Suprapubic skin (tissue), 4 donors: ENCODE results near the gene BGN. TPM values are rescaled to one million over a fixed set of nuclear protein-coding genes. Genes with fewer than 3 reads are reported as not detected.

ENCODE experiments used
- DNase-seq, 2 donors: peaks; one replicate each; pipeline ENCODE4 v3.0.0-alpha.2; 2019; ENCODE audit warnings: low spot score in 2 of 2
- H3K27ac ChIP-seq: fragments of 200-600 bp; sonication (generic); one replicate; pipeline ENCODE4 v1.5.1; 2019
- H3K27me3 ChIP-seq: fragments of 200-600 bp; sonication (generic); one replicate; pipeline ENCODE4 v1.5.1; 2019
- H3K36me3 ChIP-seq: fragments of 200-600 bp; sonication (generic); one replicate; pipeline ENCODE4 v1.5.1; 2019
- H3K4me1 ChIP-seq: fragments of 200-600 bp; sonication (generic); one replicate; pipeline ENCODE4 v1.5.1; 2019
- H3K4me3 ChIP-seq: fragments of 200-600 bp; sonication (generic); one replicate; pipeline ENCODE4 v1.5.1; 2019; ENCODE audit warnings: mild to moderate bottlenecking
- H3K9me3 ChIP-seq: fragments of 200-600 bp; sonication (generic); one replicate; pipeline ENCODE4 v1.5.1; 2019
- CTCF ChIP-seq, 2 donors: fragments of 200-600 bp in 1 of 2; fragments of 450-650 bp in 1 of 2; sonication (generic) in 1 of 2; IDR thresholded peaks; one replicate each; pipeline ENCODE4 v1.5.1; 2016 to 2019; ENCODE audit warnings: antibody characterized with exemption in 2 of 2, mild to moderate bottlenecking in 1 of 2, moderate library complexity in 1 of 2
- EP300 ChIP-seq: sonication (generic); formaldehyde crosslinking; IDR thresholded peaks from one replicate; pipeline ENCODE4 v1.6.1; 2017; ENCODE audit warnings: antibody characterized with exemption
- POLR2A ChIP-seq, 2 donors: fragments of 450-650 bp; IDR thresholded peaks; one replicate each; pipeline ENCODE4 v1.6.1; 2017; ENCODE audit warnings: antibody characterized with exemption in 2 of 2, mild to moderate bottlenecking in 2 of 2, moderate library complexity in 2 of 2
- POLR2AphosphoS5 ChIP-seq, 3 donors: sonication (generic); formaldehyde crosslinking; IDR thresholded peaks; one replicate each; pipeline ENCODE4 v1.6.1; 2017; ENCODE audit warnings: antibody characterized with exemption in 3 of 3
- WGBS: methylation state at CpG from one replicate; pipeline ENCODE4 v1.1.5; 2018; 5-methylcytosine and 5-hydroxymethylcytosine counted together
- total RNA-seq, 4 donors: library from RNA; depleted of rRNA; stranded (reverse); fragments of >200 nt; gene quantifications; one replicate each; pipeline ENCODE4 v1.1.0, GENCODE V29; 2016

Gene BGN
- total RNA-seq, 4 donors from 2014 or later = 24.9 to 108 (median 67.3) TPM

- TF ChIP-seq POLR2AphosphoS5 (IDR thresholded peaks at IDR 0.05) (no peak), POLR2A (IDR thresholded peaks at IDR 0.05) (no peak), EP300 (no peak), CTCF (IDR thresholded peaks at IDR 0.05) (no peak)
- H3K4me3 ChIP-seq = no peak overlapping the region
- WGBS = 84% methylated on average over 5 of the region's 11 CpGs
- no peaks in the 10 kb centered on the region for H3K27me3 ChIP-seq
- no peak for DNase-seq
- H3K27ac ChIP-seq = no peak overlapping the region
- no peaks in the 10 kb centered on the region for H3K9me3 ChIP-seq
- H3K4me1 ChIP-seq = no peaks in the 10 kb centered on the region
- H3K36me3 ChIP-seq = no peaks in the 10 kb centered on the region
These were observed 51.6 kb downstream of the BGN start for GRCh38 chrX:153546386-153546785.

- Histone ChIP-seq H3K4me3 (no peak overlapping the region), H3K27ac (no peak overlapping the region), H3K9me3 (no peaks in the 10 kb centered on the region), H3K4me1 (no peaks in the 10 kb centered on the region), H3K36me3 (no peaks in the 10 kb centered on the region), H3K27me3 (no peaks in the 10 kb centered on the region)
- 78% methylated on average over 7 of the region's 7 CpGs for WGBS
- TF ChIP-seq POLR2A (IDR thresholded peaks at IDR 0.05) = no peak
- no peak for TF ChIP-seq POLR2AphosphoS5 (IDR thresholded peaks at IDR 0.05)
- TF ChIP-seq CTCF (IDR thresholded peaks at IDR 0.05) = no peak
- no peak for TF ChIP-seq EP300
- no peak for DNase-seq
These were observed 52.4 kb downstream of the BGN start for GRCh38 chrX:153547195-153547594.

DNA sequence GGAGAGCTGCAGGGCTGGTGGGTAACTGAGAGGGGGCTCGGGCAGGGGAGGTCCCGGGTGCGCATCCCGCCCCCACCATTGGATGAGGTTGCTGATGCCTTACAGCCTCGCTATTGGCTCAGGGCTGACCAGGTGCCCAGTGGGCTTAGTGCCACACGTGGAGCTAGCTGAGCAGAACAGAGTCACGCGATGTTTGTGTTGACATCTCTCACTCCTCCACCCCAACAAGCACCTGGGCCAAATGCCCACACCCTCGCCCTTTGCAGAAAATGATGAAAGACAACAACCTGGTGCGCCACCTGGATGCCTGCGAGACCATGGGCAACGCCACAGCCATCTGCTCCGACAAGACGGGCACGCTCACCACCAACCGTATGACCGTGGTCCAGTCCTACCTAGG, 54.5 kb downstream of the BGN start:
- Histone ChIP-seq H3K4me3 (no peak overlapping the region), H3K4me1 (no peaks in the 10 kb centered on the region), H3K36me3 (no peaks in the 10 kb centered on the region), H3K9me3 (no peaks in the 10 kb centered on the region), H3K27ac (no peak overlapping the region), H3K27me3 (no peaks in the 10 kb centered on the region)
- no peak for DNase-seq
- 87% methylated on average over 17 of the region's 17 CpGs for WGBS
- no peak for TF ChIP-seq CTCF (IDR thresholded peaks at IDR 0.05)
- TF ChIP-seq EP300 = no peak
- TF ChIP-seq POLR2A (IDR thresholded peaks at IDR 0.05) = no peak
- TF ChIP-seq POLR2AphosphoS5 (IDR thresholded peaks at IDR 0.05) = no peak

GRCh38 chrX:153549807-153550206, 55.0 kb downstream of the BGN start:
- no peaks in the 10 kb centered on the region for H3K4me1 ChIP-seq
- no peaks in the 10 kb centered on the region for H3K27me3 ChIP-seq
- TF ChIP-seq CTCF (IDR thresholded peaks at IDR 0.05) (no peak), POLR2AphosphoS5 (IDR thresholded peaks at IDR 0.05) (no peak), EP300 (no peak), POLR2A (IDR thresholded peaks at IDR 0.05) (no peak)
- DNase-seq = no peak
- no peaks in the 10 kb centered on the region for H3K9me3 ChIP-seq
- WGBS = 82% methylated on average over 8 of the region's 16 CpGs
- H3K27ac ChIP-seq = no peak overlapping the region
- no peaks in the 10 kb centered on the region for H3K36me3 ChIP-seq
- H3K4me3 ChIP-seq = no peak overlapping the region

GRCh38 chrX:153551135-153551534, 56.4 kb downstream of the BGN start:
- TF ChIP-seq POLR2AphosphoS5 (IDR thresholded peaks at IDR 0.05) = no peak
- TF ChIP-seq EP300 = no peak
- no peak for TF ChIP-seq POLR2A (IDR thresholded peaks at IDR 0.05)
- TF ChIP-seq CTCF (IDR thresholded peaks at IDR 0.05) = no peak
- H3K27me3 ChIP-seq = no peaks in the 10 kb centered on the region
- H3K36me3 ChIP-seq = no peaks in the 10 kb centered on the region
- 83% methylated on average over 5 of the region's 5 CpGs for WGBS
- no peak overlapping the region for H3K4me3 ChIP-seq
- DNase-seq = no peak
- H3K9me3 ChIP-seq = no peaks in the 10 kb centered on the region
- H3K27ac ChIP-seq = no peak overlapping the region
- no peaks in the 10 kb centered on the region for H3K4me1 ChIP-seq
